Activated T-helper 9 cell treated with anti-CD3 and anti-CD28 coated beads, Interleukin-2, amount 50 U/mL, for 16 hours (primary cell): ENCODE results near the gene NMNAT1.
"Not testable (repeated sequence)": the region's sequence is repeated elsewhere in the genome, so short reads cannot be mapped to it uniquely, and the experiment has no call there.

Experiments
- DNase-seq: peaks from one replicate; pipeline ENCODE4 v3.0.0-alpha.2; 2020; ENCODE audit warnings: low read depth

The NMNAT1 gene

DNA sequence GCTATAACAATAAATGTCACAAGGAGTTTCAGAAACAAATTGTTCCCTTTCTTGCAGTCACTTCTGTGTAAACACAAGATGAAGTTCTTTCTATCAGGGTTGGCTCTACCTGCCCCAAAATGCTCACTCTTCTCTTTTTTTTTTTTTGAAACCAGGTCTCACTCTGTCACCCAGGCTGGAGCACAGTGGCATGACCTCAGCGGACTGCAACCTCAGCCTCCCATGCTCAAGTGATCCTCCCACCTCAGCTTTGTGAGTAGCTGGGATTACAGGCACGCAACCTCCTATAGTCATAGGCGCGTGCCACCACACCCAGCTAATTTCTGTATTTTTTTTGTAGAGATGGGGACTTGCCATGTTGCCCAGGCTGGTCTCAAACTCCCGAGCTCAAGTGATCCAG, 22.7 kb upstream of the NMNAT1 start:
- DNase-seq: no peak

DNA sequence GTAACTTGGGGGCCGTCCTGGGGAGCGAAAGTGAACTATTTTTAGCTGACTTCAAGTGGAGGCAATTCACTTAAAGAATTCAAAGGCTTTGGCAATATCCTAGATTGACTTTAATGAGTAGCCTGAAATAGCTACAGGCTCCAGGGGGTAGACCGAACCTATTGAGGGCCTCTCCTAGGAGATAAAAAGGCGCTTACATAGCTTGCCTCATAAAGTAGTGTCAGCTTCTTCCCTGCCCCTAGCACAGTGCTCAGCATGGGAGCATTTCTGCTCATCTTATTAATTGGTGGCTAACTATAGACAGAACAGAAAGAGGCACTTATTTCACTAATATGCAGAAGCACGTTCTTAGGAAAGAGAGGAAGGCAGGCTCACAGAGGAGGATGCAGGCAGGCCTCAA, 20.9 kb upstream of the NMNAT1 start:
- no peak for DNase-seq

DNA sequence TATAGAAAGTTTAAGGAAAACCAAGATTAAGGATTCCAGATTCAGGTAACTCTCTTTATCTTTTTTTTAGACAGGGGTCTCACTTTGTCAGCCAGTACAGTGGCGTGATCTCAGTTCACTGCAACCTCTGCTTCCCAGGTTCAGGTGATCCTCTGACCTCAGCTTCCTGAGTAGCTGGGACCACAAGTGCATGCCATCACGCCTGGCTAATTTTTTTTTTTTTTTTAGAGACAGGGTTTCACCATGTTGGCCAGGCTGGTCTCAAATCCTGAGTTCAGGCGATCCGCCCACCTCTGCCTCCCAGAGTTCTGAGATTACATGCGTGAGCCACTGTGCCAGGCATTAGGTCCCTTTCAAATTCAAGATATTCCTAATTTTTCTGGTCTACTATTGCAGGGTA, 16.0 kb upstream of the NMNAT1 start:
- no peak for DNase-seq

GRCh38 chr1:9929431-9930385, 13.6 kb upstream of the NMNAT1 start:
- DNase-seq: no peak

- no peak for DNase-seq
These were observed 806 bp upstream of the NMNAT1 start for GRCh38 chr1:9942399-9942938.

- no peak for DNase-seq
These were observed 3.0 kb downstream of the NMNAT1 start for GRCh38 chr1:9946315-9946714.

DNA sequence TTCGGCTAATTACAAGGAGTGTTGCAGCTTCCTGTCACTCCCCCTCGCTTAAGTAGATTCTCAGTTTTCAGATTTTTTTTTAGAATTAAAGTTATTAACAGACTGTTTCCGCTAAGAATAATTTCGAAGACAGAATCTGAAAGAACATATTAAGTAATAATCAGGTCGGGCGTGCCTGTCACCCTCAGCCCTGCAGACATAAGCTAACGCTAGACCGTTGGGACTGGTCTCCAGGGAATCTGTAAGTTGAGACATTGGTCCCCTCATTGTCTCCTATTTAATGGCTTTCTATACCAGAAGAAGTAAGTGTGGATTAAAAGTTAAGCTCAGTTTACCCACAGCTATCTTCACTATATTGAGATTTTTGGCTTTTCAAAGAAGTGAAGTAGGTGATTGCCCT, 14.5 kb downstream of the NMNAT1 start:
- no peak for DNase-seq

DNA sequence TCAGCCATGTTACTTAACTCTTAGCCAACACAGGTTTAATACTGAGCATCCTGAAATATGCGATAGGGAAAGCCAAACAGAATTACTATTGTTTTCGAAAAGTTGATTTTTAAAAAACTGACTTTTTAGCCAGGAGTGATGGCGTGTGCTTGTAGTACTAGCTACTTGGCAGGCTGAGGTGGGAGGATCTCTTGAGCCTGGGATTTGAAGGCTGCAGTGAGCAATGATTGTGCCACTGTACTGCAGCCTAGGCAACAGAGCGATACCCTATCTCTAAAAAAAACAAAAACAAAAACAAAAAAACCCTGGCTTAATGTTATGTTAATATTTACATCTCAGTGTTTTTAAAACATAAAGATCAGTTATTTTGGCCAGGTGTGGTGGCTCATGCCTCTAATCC, 16.7 kb downstream of the NMNAT1 start:
- no peak for DNase-seq

DNA sequence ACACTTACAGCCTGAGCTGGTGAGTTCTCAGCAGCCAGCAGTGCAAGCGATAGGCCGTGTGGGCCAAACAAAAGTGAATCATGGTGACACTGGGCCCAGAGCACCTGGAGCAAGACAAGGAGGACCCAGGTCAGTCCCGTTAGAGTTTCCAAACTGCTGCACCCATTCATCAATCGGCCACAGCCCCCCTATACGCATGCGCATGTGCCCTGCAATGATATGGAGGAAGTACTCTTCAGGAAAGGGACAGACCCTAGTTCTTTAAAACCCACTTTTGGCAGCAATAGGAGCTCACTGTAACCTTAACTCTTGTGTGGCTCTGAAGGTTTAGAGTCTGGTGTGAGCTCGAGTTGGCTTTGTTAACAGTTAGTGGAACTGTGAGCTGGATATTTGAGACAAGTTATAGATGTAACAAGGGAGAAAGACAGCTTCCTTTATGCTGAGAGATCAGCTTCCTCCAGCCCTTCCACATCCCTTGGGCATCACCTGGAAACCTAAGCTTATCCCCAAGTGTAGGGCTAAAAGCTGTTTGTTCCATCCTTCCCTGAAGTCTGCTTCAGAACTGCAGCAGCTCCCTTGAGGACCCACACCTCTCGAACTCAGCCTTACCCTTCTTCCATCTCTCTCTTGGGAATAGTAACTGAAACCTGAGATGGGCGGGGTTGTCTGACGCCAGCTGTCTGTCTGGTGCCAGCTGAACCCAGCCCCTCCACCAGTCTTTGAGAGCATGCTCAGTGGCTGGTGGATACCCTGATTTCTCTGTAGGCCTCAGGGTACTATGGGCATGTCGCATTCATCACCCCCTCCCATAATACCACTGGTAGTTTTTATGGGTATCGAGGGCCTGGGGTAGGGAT, 17.7 kb downstream of the NMNAT1 start:
- DNase-seq: no peak

DNA sequence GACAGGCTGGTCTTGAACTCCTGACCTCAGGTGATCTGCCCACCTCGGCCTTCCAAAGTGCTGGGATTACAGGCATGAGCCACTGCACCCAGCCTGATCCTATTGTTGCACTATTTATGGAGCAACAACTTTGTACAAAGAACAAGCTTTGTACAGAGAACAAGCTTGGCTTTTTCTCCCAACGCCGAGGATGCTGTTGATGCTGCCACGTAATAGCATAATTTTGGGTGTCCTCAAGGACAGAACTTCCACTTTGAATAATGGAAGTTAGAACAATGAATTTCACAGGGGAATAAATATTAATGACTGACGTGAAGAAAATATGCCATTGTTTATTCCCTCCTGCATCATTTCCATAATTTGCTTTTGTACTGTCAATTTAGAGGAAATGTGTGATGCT, 41.0 kb downstream of the NMNAT1 start:
- DNase-seq: no peak

DNA sequence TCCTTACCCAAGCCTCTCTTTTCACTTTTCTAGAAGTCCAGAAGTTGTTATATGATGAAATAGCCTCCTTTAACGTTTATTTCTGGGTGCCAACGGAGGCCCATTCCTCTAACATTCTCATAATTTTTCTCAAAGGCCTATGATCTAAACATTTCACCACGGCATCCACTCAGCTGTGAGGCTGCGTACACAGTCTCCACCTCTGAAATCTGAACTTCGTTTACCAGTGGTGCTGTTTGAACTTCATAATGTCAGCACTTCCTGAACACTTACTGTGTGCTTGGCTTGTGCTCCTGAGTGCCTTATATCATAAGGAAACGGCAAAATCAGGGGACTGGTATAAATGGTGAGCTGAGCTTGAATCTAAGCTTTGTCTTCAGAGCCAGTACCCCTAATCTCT, 41.7 kb downstream of the NMNAT1 start:
- no peak for DNase-seq

- no peak for DNase-seq
These were observed 46.5 kb downstream of the NMNAT1 start for GRCh38 chr1:9989773-9990172.

- DNase-seq: no peak
These were observed 47.7 kb downstream of the NMNAT1 start for GRCh38 chr1:9990944-9991343.

DNA sequence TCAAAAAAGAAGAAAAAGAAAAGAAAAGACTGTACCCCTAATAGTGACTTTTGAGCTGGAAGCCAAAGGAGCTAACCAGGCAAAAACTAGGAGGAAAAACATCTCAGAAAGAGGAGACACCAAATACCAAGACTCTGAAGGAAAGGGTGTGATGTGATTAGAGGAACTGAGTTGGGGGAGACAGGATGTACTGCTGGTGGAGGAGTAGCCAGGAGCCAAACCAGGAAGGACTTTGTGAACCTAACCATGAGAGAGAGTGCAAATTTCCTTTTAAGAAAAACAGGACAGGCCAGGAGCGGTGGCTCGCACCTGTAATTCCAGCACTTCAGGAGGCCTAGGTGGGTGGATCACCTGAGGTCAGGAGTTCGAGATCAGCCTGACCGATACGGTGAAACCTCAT, 49.6 kb downstream of the NMNAT1 start:
- no peak for DNase-seq

- no peak for DNase-seq
These were observed 50.3 kb downstream of the NMNAT1 start for GRCh38 chr1:9993561-9994075.

DNA sequence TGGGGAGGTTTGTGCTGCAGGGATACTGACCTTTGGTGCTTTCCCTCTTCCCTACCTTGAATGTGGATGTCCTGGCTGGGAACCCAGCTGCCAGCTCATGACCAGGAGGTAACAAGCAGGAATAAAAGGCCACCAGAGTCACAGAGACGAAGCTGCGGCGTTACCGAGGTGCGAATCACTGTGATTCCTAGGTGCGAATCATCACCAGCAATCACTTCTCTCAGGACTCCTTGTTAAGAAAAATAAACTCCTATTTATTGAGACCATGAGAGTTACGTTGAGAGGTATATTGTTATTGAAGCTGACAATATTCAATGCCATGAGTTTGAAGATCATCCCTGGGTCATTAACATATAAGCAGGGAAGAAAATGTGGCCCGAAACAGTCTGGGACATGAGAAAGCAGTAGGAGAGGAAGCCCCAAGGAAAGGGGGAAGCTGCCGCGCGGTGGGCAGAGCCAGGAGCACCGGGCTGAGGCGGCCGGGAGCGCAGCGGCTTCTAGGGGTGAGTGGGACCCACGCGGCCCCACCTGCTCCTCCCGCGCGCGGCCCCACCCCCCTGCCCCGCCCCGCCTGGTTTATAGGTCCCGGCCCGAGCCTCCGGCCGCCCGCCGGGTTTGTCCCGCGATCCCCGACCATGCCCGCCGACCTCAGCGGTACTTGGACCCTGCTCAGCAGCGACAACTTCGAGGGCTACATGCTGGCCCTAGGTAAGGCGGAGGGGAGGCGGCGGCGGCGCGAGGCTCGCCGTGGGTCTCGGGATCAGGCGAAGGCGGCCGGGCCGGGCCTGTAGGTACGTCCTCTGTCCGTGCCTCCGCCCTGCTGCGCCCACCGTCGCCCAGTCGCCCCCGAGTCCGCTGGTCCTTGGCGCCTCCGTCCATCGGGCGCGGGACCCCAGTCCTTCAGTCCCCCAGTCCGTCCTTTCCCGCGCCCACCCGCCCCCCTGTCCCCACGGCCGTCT, 53.6 kb downstream of the NMNAT1 start, which contains the start of gene RBP7:
Gene RBP7 (plus strand): TSS at position 605 of the 959 bp plus-strand sequence. CDS start 31 bp downstream, at position 636.
- no peak for DNase-seq

- no peak for DNase-seq
These were observed 57.9 kb downstream of the NMNAT1 start for GRCh38 chr1:10001016-10001665.

GRCh38 chr1:10005248-10005647, 62.0 kb downstream of the NMNAT1 start:
- DNase-seq: not testable (repeated sequence)

GRCh38 chr1:10007169-10007568, 63.9 kb downstream of the NMNAT1 start:
- DNase-seq: no peak

GRCh38 chr1:10014016-10014415, 70.7 kb downstream of the NMNAT1 start:
- DNase-seq: no peak

GRCh38 chr1:10019561-10019960, 76.3 kb downstream of the NMNAT1 start:
- no peak for DNase-seq
